GM20431 (cell line): ENCODE data around the gene ADARB1.

Experiments
- in situ Hi-C: fragments of 300-500 bp; cut with MseI, MboI; formaldehyde crosslinking; loops from one replicate; pipeline ENCODE4 v1.15.0; 2020; ENCODE audit warnings: low sequenced_read_pairs; ENCODE audit not compliant: unreplicated experiment

ADARB1 gene

GRCh38 chr21:45111703-45112102, 37.3 kb downstream of the ADARB1 start:
- in situ Hi-C loops = no loop called here

- in situ Hi-C loops = no loop called here
Measured at GRCh38 chr21:45112371-45112770, 38.0 kb downstream of the ADARB1 start.

GRCh38 chr21:45113543-45113942, 39.2 kb downstream of the ADARB1 start:
- in situ Hi-C loops = no loop called here

GRCh38 chr21:45114072-45114471, 39.7 kb downstream of the ADARB1 start:
- in situ Hi-C loops = no loop called here

- in situ Hi-C loops = no loop called here
Measured at GRCh38 chr21:45114475-45114874, 40.1 kb downstream of the ADARB1 start.

GRCh38 chr21:45115141-45115540, 40.8 kb downstream of the ADARB1 start:
- in situ Hi-C loops = no loop called here

GRCh38 chr21:45116066-45116465, 41.7 kb downstream of the ADARB1 start:
- in situ Hi-C loops = no loop called here

- in situ Hi-C loops = no loop called here
Measured at GRCh38 chr21:45117314-45117713, 42.9 kb downstream of the ADARB1 start.

GRCh38 chr21:45118099-45118498, 43.7 kb downstream of the ADARB1 start:
- in situ Hi-C loops = no loop called here

- in situ Hi-C loops = no loop called here
Measured at GRCh38 chr21:45119812-45120211, 45.4 kb downstream of the ADARB1 start.

GRCh38 chr21:45120975-45121374, 46.6 kb downstream of the ADARB1 start:
- in situ Hi-C loops = no loop called here

- in situ Hi-C loops = no loop called here
Measured at GRCh38 chr21:45122030-45122429, 47.6 kb downstream of the ADARB1 start.

- in situ Hi-C loops = no loop called here
Measured at GRCh38 chr21:45122432-45123132, 48.2 kb downstream of the ADARB1 start.

GRCh38 chr21:45123440-45123839, 49.1 kb downstream of the ADARB1 start:
- in situ Hi-C loops = no loop called here

GRCh38 chr21:45124596-45124995, 50.2 kb downstream of the ADARB1 start:
- in situ Hi-C loops = no loop called here

GRCh38 chr21:45125357-45125756, 51.0 kb downstream of the ADARB1 start:
- in situ Hi-C loops = no loop called here

- in situ Hi-C loops = no loop called here
Measured at GRCh38 chr21:45126204-45126626, 51.8 kb downstream of the ADARB1 start.

- in situ Hi-C loops = no loop called here
Measured at GRCh38 chr21:45126983-45127382, 52.6 kb downstream of the ADARB1 start.

GRCh38 chr21:45127937-45128336, 53.6 kb downstream of the ADARB1 start:
- in situ Hi-C loops = no loop called here

- in situ Hi-C loops = no loop called here
Measured at GRCh38 chr21:45128613-45129188, 54.3 kb downstream of the ADARB1 start.

GRCh38 chr21:45129189-45129923, 55.0 kb downstream of the ADARB1 start:
- in situ Hi-C loops = no loop called here
